HG02840 (cell line): Measurements from ENCODE around the gene PNKP.
A peak's percentile ranks its signal among the peaks of the same experiment; 100 is the strongest.

ENCODE experiments used
- ATAC-seq: cut with Tn5 transposase; IDR thresholded peaks from one replicate; pipeline ENCODE4 v1.9.1; 2021; ENCODE audit warnings: mild to moderate bottlenecking, moderate library complexity, moderate number of reproducible peaks; ENCODE audit not compliant: unreplicated experiment, low FRiP score

Gene PNKP

GRCh38 chr19:49866933-49867782, at the start of gene PNKP:
PNKP (minus strand) TSS chr19:49867576; CDS start chr19:49867204, 372 bp downstream.
- peak; percentile 46 for ATAC-seq

GRCh38 chr19:49915271-49915670, 47.9 kb upstream of the PNKP start:
- no peak for ATAC-seq

GRCh38 chr19:49913720-49914119, 46.3 kb upstream of the PNKP start:
- no peak for ATAC-seq

- ATAC-seq, result no peak
These were observed 45.7 kb upstream of the PNKP start for GRCh38 chr19:49912965-49913685.

GRCh38 chr19:49911381-49912145, 44.2 kb upstream of the PNKP start:
- no peak for ATAC-seq

GRCh38 chr19:49910179-49910578, 42.8 kb upstream of the PNKP start:
- no peak for ATAC-seq

- no peak for ATAC-seq
These were observed 41.4 kb upstream of the PNKP start for GRCh38 chr19:49908480-49909420.

GRCh38 chr19:49907745-49908446, 40.5 kb upstream of the PNKP start:
- ATAC-seq, result no peak

GRCh38 chr19:49906879-49907564, 39.6 kb upstream of the PNKP start:
- ATAC-seq, result no peak

GRCh38 chr19:49904136-49904535, 36.8 kb upstream of the PNKP start:
- ATAC-seq, result no peak

GRCh38 chr19:49896863-49897621, 29.7 kb upstream of the PNKP start, which contains the start of gene IL4I1:
IL4I1 (minus strand) TSS chr19:49896887; CDS start chr19:49896160, 727 bp downstream.
- no peak for ATAC-seq

- ATAC-seq, result no peak
These were observed 28.4 kb upstream of the PNKP start for GRCh38 chr19:49895566-49896297.

GRCh38 chr19:49894879-49895565, 27.6 kb upstream of the PNKP start:
- no peak for ATAC-seq

- no peak for ATAC-seq
These were observed 26.8 kb upstream of the PNKP start for GRCh38 chr19:49894011-49894664.

- ATAC-seq, result no peak
These were observed 25.3 kb upstream of the PNKP start for GRCh38 chr19:49892716-49893115.

- no peak for ATAC-seq
These were observed 24.0 kb upstream of the PNKP start for GRCh38 chr19:49891393-49891792.
